Pons (tissue), 1 donor: ENCODE measurements around the gene TLR3.
"Not testable (repeated sequence)": the region's sequence is repeated elsewhere in the genome, so short reads cannot be mapped to it uniquely, and the experiment has no call there.

Source experiments
- DNase-seq: peaks from one replicate; pipeline ENCODE4 v3.0.0-alpha.2; 2016; ENCODE audit warnings: low spot score

Gene TLR3

GRCh38 chr4:186068581-186069348, at the start of gene TLR3:
TSS of gene TLR3 (plus strand) at chr4:186069156. CDS start at chr4:186076620, 7,464 bp downstream.
- peak; percentile 64 for DNase-seq

GRCh38 chr4:186019269-186019668, 49.7 kb upstream of the TLR3 start:
- DNase-seq, result no peak

DNA sequence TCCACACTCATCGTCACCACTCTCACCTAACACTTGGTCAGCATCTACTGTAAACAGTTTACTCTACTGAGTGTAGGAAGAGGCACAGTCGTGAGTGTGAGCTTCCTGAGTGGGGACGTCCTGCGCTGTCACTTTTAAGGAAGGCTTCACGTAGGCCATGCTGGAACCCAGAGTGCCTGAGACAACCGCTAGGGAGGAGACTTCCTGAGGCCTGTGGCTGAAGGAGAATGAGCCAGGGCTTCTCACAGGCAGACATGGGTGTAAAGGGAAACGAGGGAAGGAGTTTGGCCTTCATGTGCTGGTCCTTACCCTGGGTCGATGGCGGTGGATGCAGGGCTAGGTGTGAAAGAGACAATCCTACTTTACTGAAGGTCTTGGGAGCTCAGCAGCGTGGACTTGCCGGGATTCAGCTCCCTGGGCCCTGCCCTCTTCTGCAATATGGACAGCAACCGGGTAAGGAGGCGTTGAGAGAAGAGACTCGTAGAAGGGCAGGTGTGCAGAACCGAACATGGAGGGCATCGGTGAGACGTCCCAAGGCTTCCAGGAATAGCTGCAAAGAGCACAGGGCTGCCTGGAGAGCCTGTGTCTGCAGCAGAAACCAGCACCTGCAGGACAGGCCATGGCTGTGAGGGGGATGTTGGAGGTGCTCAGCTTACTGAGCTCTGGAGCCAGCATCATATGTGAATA, 48.7 kb upstream of the TLR3 start:
- DNase-seq, result no peak

GRCh38 chr4:186020793-186021407, 48.1 kb upstream of the TLR3 start:
- DNase-seq, result no peak

DNA sequence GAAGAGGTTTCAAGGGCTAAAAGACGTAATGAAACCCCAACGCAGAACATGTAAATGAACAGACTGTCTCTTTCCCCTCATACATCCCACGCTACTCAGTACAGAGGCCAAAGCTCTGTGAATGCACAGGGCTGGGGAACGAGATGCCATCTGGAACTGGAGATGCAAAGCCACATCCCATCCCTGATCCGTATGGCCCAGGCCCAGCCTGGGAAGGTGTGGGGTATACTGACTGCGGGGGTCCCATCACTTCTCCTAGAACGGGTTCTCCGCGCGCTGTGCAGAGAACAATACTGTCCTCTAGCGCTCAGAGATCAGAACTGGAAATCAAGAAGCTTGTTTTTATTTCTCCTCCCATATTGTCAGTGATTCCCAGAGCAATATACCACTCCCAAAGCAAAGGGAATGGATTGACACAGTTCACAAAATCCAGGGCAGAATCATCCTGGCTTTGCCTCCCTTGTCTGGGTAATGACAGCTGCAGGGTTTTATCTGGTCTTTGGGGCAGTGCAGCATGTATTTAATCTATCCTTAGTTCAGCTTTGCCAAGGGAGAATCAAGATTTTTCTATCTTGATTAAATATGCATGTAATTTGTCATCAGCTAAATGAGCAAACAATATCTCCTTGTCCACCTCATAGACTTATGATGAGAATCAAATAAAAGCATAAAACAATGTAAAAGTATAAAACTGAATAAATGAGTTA, 47.3 kb upstream of the TLR3 start:
- peak; percentile 61 for DNase-seq

DNA sequence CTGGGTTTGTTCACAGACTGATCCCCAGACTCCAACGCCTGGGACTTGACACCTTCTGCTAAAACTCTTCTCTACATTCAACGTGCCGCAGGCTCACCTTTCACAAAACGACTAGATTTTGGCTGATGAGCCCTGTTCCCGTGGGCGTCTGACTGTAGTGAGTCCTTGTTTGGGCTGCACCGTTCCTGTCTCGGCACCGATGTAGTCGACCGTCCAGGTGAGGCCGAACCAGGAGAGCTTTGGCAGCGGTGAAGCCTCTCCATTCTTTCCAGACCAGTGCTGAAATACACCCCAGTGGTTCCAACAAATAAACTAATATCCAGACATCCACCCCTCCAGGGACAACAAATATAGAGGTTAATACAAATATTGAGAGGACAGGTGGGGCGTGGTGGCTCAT, 45.0 kb upstream of the TLR3 start:
- DNase-seq, result no peak

- no peak for DNase-seq
These were observed 44.1 kb upstream of the TLR3 start for GRCh38 chr4:186024637-186025407.

DNA sequence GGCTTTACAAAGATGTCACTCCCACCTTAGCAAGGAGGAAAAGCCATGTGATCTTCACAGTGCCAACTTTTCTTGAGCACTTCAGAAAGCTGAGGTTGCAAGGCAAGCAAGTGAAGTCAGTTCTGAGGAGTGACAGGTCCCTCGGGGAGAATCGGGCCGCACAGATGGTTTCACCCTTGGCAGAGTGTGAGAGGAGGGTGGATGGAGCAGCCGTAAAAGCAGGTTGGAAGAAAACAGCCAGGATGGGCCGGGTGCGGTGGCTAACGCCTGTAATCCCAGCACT, 43.6 kb upstream of the TLR3 start:
- DNase-seq, result no peak

GRCh38 chr4:186027405-186027804, 41.6 kb upstream of the TLR3 start:
- no peak for DNase-seq

- peak; percentile 44 for DNase-seq
These were observed 39.2 kb upstream of the TLR3 start for GRCh38 chr4:186029571-186030398.

GRCh38 chr4:186030399-186030775, 38.6 kb upstream of the TLR3 start:
- no peak for DNase-seq

DNA sequence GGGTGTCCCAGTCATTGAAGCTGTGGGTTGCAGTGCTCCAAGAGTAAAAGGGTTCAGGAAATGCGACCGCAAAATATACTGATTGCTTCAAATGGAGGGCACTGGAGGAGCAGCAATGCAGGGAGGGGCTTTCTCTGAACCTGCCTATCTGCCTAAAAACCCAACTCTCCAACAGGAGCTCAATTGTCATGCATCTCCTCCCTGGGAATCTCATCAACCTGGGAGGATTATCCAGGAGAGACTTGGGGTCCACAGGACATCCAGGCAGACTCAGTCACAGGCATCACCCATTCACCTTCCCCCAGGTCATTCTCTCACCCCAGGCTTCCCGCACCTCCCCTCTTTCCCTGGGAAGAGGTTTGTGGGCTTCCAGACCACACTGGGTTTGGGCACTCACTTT, 38.2 kb upstream of the TLR3 start:
- no peak for DNase-seq

- no peak for DNase-seq
These were observed 36.7 kb upstream of the TLR3 start for GRCh38 chr4:186032259-186032658.

DNA sequence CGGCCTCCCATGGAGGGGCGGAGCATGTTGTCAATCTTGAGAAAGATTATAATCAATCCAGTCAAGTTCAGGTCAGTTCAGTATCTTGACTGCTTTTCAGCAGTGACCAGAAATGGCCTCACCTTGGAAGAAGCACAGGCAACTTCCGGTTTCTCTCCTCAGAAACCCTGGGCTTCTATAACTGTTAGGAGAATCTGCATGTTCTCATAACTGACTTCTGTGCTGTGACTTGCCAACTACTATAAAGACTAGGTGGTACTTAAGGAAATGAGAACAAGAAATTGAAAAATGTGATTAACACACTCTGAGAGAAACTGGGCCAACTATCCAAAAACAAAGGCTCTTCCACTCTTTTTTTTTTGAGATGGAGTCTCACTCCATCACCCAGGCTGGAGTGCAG, 35.9 kb upstream of the TLR3 start:
- no peak for DNase-seq

DNA sequence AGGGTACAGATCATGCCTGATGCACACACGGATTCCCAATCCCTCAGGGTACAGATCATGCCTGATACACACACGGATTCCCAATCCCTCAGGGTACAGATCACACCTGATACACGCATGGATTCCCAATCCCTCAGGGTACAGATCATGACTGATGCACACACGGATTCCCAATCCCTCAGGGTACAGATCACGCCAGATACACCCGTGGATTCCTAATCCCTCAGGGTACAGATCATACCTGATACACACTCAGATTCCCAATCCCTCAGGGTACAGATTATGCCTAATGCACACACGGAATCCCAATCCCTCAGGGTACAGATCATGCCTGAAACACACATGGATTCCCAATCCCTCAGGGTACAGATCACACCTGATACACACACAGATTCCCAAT, 34.3 kb upstream of the TLR3 start:
- not testable (repeated sequence) for DNase-seq

GRCh38 chr4:186036976-186037581, 31.9 kb upstream of the TLR3 start:
- DNase-seq, result no peak

DNA sequence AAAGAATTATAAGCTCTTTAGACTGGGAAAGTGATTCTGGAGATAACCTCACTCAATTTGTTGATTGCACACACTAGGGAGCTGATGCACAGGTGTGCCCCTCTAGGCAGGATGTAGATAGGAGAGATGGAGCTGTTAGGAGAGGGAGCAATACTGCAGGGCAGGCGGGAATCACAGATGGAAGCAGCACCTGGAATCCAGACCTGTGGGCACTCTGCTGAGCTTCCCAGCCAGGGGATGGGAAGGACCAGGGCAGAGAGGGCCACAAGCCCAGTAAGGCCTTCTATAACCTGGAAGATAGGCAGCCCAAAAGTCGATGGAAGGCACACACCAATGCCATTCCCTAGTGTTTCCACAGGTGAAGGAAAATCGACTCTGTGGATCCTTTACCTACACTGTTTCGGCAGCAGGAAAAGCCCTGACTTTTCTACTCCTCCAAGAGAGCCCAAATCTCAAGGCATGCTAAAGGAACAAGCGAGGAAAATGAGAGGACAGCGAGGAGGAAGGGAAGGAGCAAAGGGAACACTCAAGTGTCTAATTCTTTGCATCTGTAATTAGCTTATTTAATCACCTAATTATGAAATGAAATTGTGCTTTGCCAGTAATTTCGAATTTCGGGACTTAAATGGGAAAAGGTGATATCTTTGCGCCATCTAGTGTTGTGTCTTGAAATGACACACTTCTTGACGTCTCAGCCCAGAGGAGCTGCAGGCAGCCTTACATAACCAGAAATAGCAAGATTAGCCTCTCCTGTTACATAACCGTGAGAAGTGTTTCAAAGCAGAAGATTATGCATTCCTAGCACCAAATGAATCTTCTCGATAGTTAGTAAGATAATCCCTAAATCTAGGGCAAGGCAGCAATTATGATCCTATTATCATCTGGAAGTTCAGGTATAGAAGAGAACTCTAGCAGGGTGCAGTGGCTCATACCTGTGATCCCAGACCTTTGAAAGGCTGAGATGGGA, 31.0 kb upstream of the TLR3 start:
- peak; percentile 92 for DNase-seq

DNA sequence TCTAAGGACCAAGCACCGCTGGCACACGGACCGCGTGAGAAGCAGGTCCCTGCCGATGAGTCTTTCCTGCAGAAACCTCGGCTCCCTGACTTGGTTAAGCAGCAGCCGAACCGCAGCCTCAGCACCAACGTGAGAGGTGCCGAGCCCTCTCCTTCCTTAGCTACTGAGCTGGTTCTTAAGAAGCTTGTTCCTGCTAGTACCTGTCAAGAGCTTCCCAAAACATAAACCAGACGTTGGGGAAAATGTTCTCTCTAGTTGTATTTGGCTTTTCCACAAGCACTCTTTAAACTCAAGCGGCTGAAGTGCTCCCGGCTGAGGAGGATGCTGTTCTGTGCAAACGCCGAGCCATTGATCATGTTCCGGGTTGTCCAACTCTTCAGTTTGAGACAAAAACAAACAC, 29.3 kb upstream of the TLR3 start:
- DNase-seq, result no peak

GRCh38 chr4:186040316-186040715, 28.6 kb upstream of the TLR3 start:
- DNase-seq, result no peak

DNA sequence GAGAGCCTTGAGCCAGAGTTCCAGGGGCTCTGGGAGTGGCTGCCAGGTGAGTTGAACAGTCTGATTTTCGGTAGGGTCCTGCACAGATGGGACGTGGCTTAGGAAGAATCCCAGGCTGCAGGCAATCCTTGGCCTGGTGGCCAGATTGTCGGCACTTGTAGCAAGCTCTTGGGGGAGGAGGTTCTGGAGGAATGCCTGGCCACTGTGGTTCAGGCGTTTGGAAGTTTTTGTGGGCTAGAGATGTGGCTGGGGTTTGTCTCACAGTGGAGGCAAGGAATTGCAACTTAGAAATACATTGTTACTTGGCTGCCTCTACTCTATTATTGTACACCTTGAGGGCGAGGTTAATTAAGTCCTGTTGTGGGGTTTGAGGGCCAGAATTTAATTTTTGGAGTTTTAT, 21.5 kb upstream of the TLR3 start:
- DNase-seq, result not testable (repeated sequence)
